ENCODE measurements around the gene IPCEF1. TPM values are rescaled to one million over a fixed set of nuclear protein-coding genes. Genes with fewer than 3 reads are reported as not detected.

The IPCEF1 gene
- total RNA-seq, 4 donors from 2014 or later: 0.37 to 8.7 (median 3.8) TPM

GRCh38 chr6:154161689-154162088 lies 194.9 kb downstream of the IPCEF1 start:
- intact Hi-C loops (cut with DNase I; ENCODE audit: low total_unique reads): no loop called here
- in situ Hi-C loops (cut with MboI; ENCODE audit: low pct_ligation_motif_present in 1 of 4, low pct_unique_long_range_greater_than_20kb in 1 of 4, low sequenced_read_pairs in 3 of 4): loop anchor here in 3 of 4 donors (25.0 kb wide), 3 partner anchors 126 to 501 kb away; partner anchors contain the start of gene IPCEF1 (in 1 of the 3)
- Histone ChIP-seq H3K27me3 (no peaks in the 10 kb centered on the region), H3K9me3 (no peaks in the 10 kb centered on the region), H3K27ac (no peak overlapping the region), H3K4me3 (no peak overlapping the region), H3K36me3 (no peaks in the 10 kb centered on the region), H3K4me1 (peaks cover 0 to 4% (median 0%) of the 10 kb centered on the region in 4 donors)
- TF ChIP-seq EP300 (IDR thresholded peaks at IDR 0.05; ENCODE audit: low read depth) (no peak), CTCF (IDR thresholded peaks at IDR 0.05) (no peak), POLR2AphosphoS5 (IDR thresholded peaks at IDR 0.05) (no peak), POLR2A (IDR thresholded peaks at IDR 0.05) (no peak)
- DNase-seq: no peak
- 56 to 74% methylated on average over 3 of the region's 3 CpGs for WGBS, 2 donors (ENCODE audit: low coverage in 1 of 2)

- intact Hi-C loops (cut with DNase I; ENCODE audit: low total_unique reads) (loop anchor here (10.0 kb wide), 3 partner anchors 116 to 516 kb away; no protein-coding TSS in a partner anchor), in situ Hi-C loops (cut with MboI; ENCODE audit: low pct_ligation_motif_present in 1 of 4, low pct_unique_long_range_greater_than_20kb in 1 of 4, low sequenced_read_pairs in 3 of 4) (loop anchor here (5.0 to 25.0 kb wide), 5 partner anchors 116 to 503 kb away; partner anchors contain the start of gene IPCEF1 (in 1 of the 4))
- 87 to 92% methylated on average over 2 of the region's 2 CpGs for WGBS, 2 donors (ENCODE audit: low coverage in 1 of 2)
- Histone ChIP-seq H3K27me3 (no peaks in the 10 kb centered on the region), H3K36me3 (no peaks in the 10 kb centered on the region), H3K4me3 (no peak overlapping the region), H3K27ac (no peak overlapping the region), H3K9me3 (no peaks in the 10 kb centered on the region), H3K4me1 (peaks cover 0 to 17% (median 4%) of the 10 kb centered on the region in 4 donors)
- no peak for TF ChIP-seq CTCF (IDR thresholded peaks at IDR 0.05)
- no peak for TF ChIP-seq EP300 (IDR thresholded peaks at IDR 0.05; ENCODE audit: low read depth)
- TF ChIP-seq POLR2A (IDR thresholded peaks at IDR 0.05): no peak
- no peak for TF ChIP-seq POLR2AphosphoS5 (IDR thresholded peaks at IDR 0.05)
- no peak for DNase-seq
Measured at GRCh38 chr6:154159126-154159525, 197.5 kb downstream of the IPCEF1 start.

- Histone ChIP-seq H3K27me3 (no peaks in the 10 kb centered on the region), H3K4me1 (peaks cover 0 to 17% (median 4%) of the 10 kb centered on the region in 4 donors), H3K4me3 (no peak overlapping the region), H3K27ac (peak overlapping the region; percentile 6 to 42 (median 20)), H3K36me3 (no peaks in the 10 kb centered on the region), H3K9me3 (no peaks in the 10 kb centered on the region)
- TF ChIP-seq EP300 (IDR thresholded peaks at IDR 0.05; ENCODE audit: low read depth): no peak
- TF ChIP-seq POLR2A (IDR thresholded peaks at IDR 0.05): no peak
- TF ChIP-seq CTCF (IDR thresholded peaks at IDR 0.05): no peak
- TF ChIP-seq POLR2AphosphoS5 (IDR thresholded peaks at IDR 0.05): no peak
- no peak for DNase-seq
- intact Hi-C loops (cut with DNase I; ENCODE audit: low total_unique reads) (loop anchor here (10.0 kb wide), 3 partner anchors 117 to 517 kb away; no protein-coding TSS in a partner anchor), in situ Hi-C loops (cut with MboI; ENCODE audit: low pct_ligation_motif_present in 1 of 4, low pct_unique_long_range_greater_than_20kb in 1 of 4, low sequenced_read_pairs in 3 of 4) (loop anchor here (5.0 to 25.0 kb wide), 5 partner anchors 117 to 505 kb away; partner anchors contain the start of gene IPCEF1 (in 1 of the 4))
Measured at GRCh38 chr6:154157706-154158105, 198.9 kb downstream of the IPCEF1 start.

GRCh38 chr6:154157082-154157481 lies 199.5 kb downstream of the IPCEF1 start:
- in situ Hi-C loops (cut with MboI; ENCODE audit: low pct_ligation_motif_present in 1 of 4, low pct_unique_long_range_greater_than_20kb in 1 of 4, low sequenced_read_pairs in 3 of 4) (loop anchor here (5.0 to 25.0 kb wide), 5 partner anchors 118 to 505 kb away; partner anchors contain the start of gene IPCEF1 (in 1 of the 4)), intact Hi-C loops (cut with DNase I; ENCODE audit: low total_unique reads) (loop anchor here (10.0 kb wide), 3 partner anchors 118 to 518 kb away; no protein-coding TSS in a partner anchor)
- WGBS, 2 donors (ENCODE audit: low coverage in 1 of 2): 36 to 45% methylated on average over 3 to 4 of the region's 4 CpGs
- Histone ChIP-seq H3K27ac (peak overlapping the region; percentile 6 to 42 (median 20)), H3K4me3 (peak overlapping the region in 1 of 4 donors; percentile 10), H3K36me3 (no peaks in the 10 kb centered on the region), H3K27me3 (no peaks in the 10 kb centered on the region), H3K4me1 (peaks cover 0 to 17% (median 4%) of the 10 kb centered on the region in 4 donors), H3K9me3 (no peaks in the 10 kb centered on the region)
- no peak for DNase-seq
- TF ChIP-seq POLR2AphosphoS5 (IDR thresholded peaks at IDR 0.05): no peak
- TF ChIP-seq POLR2A (IDR thresholded peaks at IDR 0.05): no peak
- TF ChIP-seq CTCF (IDR thresholded peaks at IDR 0.05): no peak
- no peak for TF ChIP-seq EP300 (IDR thresholded peaks at IDR 0.05; ENCODE audit: low read depth)

All from transverse colon (tissue), 4 donors.